HG02938 (cell line): ENCODE results near the gene LRRC37B.
"Not testable (repeated sequence)": the region's sequence is repeated elsewhere in the genome, so short reads cannot be mapped to it uniquely, and the experiment has no call there.

Experiments used
- ATAC-seq: cut with Tn5 transposase; IDR thresholded peaks from one replicate; pipeline ENCODE4 v1.9.1; 2021; ENCODE audit warnings: mild to moderate bottlenecking, moderate library complexity; ENCODE audit not compliant: unreplicated experiment

Gene LRRC37B

GRCh38 chr17:32041306-32041875, 34.2 kb downstream of the LRRC37B start:
- ATAC-seq = not testable (repeated sequence)

GRCh38 chr17:32042266-32042665, 35.1 kb downstream of the LRRC37B start:
- ATAC-seq = not testable (repeated sequence)

DNA sequence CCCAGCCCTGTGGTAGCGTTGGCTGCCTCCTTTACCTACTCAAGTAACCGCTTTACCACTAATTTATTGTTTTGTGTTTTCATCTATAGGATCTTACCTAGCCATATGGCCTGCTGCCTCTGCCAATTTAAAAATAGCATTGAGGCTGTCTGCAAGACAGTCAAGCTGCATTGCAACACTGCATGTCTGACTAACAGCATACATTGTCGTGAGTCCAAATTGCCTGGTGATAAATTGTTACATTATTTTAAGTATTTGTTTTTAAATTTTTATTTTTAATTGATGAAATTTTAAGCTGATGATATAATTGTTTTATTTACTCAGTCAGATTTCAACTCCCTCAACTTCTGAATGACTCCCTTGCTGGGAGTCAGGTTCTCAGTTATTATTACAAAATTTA, 38.4 kb downstream of the LRRC37B start:
- not testable (repeated sequence) for ATAC-seq

- ATAC-seq = not testable (repeated sequence)
These were observed 40.5 kb downstream of the LRRC37B start for GRCh38 chr17:32047663-32048062.

DNA sequence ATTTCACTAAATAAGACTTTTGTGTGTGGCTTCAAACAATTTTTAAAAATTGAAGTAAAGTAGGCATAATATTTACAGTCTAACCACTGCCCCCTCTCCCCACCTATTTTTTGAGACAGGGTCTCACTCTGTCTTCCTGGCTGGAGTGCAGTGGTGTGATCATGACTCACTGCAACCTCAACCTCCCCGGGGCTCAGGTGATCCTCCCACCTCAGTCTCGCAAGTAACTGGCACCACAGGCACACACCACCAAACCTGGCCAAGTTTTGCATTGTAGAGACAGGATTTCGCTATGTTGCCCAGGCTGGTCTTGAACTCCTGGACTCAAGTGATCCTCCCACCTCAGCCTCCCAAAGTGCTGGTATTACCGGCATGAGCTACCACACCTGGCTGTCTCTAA, 47.8 kb downstream of the LRRC37B start:
- ATAC-seq = not testable (repeated sequence)

DNA sequence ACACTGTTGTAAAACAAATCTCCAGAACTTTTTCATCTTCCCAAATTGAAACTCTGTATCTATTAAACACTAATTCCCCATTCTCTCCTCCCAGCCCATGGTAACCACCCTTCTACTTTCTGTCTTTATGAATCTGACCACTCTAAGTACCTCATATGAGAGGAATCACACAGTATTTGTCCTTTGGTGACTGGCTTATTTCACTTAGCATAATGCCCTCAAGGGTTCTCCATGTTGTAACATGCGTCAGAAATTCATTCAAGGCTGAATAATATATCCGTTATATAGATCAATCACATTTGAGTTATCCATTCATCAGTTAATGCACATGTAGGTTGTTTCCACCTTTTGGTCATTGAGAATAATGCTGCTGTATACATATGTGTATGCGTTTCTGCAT, 48.2 kb downstream of the LRRC37B start:
- ATAC-seq = not testable (repeated sequence)

DNA sequence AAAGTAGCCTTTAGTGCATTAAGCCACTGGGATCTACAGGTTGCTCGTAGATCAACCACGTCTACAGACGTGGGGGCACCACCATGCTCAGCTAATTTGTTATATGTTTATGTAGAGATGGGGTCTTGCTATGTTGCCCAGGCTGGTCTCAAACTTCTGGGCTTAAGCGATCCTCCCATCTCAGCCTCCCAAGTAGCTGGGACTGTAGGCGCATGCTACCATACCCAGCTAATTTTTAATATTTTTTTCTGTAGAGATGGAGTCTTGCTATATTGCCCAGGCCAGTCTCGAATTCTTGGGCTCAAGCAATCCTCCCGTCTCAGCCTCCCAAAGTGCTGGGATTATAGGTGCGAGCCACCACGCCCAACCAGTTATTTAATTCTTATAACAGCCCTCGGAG, 49.3 kb downstream of the LRRC37B start:
- ATAC-seq = not testable (repeated sequence)

- not testable (repeated sequence) for ATAC-seq
These were observed 50.4 kb downstream of the LRRC37B start for GRCh38 chr17:32057460-32058105.

DNA sequence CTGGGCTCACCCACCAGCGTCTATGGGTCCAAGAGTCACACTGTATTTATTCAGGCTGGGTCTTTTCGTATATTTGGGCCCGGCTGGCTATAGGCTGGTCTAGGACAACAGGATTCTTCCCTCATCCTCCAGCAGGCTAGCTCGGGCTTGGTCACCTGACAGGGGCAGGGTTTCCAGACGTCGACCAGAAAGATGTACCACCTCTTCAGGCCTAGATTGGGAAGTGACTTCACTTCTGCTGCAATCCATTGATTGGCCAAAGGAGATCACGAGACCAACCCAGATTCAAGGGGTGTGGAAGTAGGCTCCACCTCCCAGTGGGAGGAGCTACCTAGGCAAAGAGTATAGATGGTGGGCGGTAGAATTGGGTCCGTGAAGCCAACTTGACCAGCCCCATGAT, 53.5 kb downstream of the LRRC37B start:
- not testable (repeated sequence) for ATAC-seq

- not testable (repeated sequence) for ATAC-seq
These were observed 54.7 kb downstream of the LRRC37B start for GRCh38 chr17:32061840-32062239.

DNA sequence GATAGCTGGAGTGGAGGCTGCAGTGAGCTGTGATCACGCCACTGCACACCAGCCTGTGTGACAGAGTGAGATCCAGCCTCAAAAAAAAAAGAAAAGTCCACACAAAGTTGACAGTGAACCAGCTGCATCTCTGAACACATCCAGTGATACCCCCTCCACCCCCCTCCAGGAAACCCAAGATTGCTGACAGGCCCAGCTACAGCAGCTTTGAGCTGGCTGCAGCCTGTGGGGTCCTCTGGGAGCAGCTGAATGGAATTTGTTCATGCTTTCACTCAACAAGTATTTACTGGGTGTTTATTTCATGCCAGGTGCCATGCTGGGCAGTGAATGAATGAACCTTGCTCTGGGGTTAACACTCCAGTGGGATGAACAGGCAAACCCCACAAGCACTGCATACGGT, 56.9 kb downstream of the LRRC37B start:
- not testable (repeated sequence) for ATAC-seq

DNA sequence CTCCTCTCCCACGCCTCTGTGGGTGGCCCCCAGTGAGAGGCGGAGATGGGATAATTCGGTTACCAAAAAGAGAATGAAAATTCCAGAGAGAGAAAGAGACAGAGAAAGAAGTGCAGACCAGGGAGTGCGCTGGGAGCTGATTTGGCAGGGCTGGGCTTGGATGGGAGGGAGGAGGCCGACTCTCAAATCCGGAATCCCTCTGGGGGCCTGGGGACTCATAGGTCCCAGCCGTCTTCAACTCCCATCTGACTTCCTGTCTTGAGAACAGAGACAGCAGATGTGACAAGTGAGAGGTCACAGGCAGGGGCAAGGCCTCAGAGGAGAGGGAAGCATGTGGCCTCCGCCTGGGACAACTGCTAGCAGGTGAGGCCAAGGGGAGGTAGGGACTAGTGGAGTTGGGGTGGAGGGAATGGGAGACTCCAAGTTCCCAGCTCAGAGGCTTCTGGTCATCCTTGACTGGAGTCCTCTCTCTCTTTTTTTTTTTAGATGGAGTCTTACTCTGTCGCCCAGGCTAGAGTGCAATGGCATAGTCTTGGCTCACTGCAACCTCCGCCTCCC, 59.0 kb downstream of the LRRC37B start:
- ATAC-seq = not testable (repeated sequence)

DNA sequence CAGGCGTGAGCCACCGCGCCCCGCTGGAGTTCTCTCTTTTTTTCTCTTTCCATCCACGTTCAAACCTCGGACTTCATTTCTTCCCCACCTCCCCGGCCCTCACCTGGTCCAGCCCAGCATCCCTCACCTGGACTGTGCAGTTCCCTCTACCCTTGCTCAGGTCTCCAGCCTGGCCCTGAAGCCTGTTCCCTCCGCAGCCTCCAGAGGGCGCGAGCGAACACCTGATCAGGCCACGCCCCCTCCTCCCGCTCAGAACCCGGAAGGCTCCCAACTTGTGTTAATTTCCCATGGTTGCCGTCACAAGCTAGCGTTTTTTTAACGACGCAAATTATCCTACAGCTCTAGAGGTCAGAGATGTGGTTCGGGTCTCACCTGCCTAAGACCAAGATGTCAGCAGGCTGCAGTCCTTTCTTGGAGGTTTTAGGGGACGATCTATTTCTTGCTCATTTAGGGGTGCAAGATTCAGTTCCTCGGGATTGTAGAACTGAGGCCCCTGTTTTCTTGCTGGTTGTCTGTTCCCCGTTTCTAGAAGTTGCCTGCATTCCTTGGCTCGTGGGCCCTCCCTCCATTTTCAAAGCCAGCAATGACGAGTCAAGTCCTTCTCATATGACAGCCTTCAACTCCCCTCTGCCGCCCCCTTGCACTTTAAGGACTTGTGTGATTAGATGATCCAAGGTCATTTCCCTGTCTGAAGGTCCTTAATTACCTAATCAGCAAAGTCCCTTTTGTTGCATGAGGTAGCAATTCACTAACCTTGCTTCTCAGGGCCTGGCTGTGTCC, 59.9 kb downstream of the LRRC37B start:
- not testable (repeated sequence) for ATAC-seq

DNA sequence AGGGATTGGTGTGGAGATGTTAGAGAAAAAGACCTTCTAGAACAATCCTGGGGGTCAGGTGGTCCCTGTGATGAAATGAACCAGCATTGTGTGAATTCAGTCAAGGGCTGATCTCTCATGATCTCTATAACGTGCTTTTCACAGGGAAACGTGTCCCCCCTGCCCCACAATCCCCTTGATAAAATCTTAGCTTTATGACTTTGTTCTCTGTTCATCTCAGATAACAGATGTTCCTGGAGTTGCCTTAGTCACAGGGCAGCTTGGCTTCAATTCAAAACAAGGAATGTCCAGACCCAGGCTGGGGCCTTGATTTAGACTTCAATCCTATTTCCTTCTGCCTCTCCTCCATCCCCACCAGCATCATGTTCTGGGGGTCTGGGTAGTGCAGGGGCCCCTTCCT, 61.9 kb downstream of the LRRC37B start:
- not testable (repeated sequence) for ATAC-seq

- ATAC-seq = peak; percentile 91
These were observed 64.8 kb downstream of the LRRC37B start for GRCh38 chr17:32071961-32072360.

DNA sequence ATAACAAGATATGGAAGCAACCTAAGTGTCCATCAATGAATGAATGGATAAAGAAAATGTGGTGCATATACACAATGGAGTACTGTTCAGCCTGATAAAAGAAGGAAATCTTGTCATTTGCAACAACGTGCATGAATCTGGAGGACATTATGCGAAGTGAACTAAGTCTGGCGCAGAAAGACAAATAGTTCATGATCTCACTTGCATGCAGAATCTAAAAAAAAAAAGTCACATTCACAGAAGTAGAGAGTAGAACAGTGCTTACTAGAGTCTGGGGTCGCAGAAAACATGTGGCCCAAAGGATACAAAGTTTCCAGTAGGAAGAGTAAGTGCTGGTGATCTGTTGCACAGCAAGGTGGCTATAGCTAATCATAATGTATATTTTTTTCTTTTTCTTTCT, 65.9 kb downstream of the LRRC37B start:
- ATAC-seq = not testable (repeated sequence)

- peak; percentile 78 for ATAC-seq
These were observed 72.6 kb downstream of the LRRC37B start for GRCh38 chr17:32079753-32080152.

- ATAC-seq = not testable (repeated sequence)
These were observed 76.4 kb downstream of the LRRC37B start for GRCh38 chr17:32083550-32083979.

DNA sequence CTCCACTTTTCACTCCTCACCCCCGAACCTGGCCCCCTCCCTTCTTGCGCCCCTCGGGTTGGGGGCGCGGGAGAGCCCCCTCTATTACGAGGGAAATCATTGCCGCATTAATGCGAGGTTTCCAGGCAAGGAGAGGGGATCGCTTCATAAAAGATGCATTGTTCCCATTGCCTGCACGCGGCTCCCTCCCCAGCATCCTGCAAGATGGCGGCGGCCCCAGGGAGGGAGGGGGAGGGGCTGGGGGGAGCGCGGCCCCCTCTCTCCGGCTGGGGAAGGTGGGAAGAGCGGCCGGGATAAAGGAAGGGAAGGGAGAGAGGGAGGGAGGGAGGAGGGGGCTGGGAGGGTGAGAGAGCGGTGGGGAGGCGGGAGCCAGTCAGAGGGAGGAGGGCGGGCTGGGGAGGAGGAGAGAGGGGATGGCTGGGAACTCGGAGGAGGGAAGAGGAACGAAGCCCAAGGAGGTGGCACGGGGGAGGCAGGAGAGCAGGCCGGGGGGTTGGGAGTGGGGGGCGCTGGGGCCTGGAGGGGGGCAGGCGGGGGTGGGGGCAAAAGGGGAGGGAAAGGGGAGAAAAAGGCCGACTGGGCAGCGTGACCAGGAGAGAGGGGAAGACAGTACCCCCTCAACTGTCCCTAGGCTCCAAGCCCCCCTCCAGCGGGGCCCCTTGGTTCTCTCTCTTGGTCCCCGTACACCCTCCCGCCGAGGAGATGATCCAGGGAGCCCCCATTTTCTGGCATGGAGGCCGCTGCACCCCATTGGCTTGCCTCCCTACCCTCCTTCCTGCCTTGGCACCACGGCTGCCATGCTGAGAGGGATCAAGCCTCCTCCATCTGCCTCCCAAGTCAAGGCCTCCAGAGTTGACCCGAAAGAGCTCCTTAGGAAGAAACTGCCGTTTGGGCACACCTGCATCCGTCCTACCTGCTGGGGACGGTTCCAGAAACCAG, 77.1 kb downstream of the LRRC37B start:
- not testable (repeated sequence) for ATAC-seq
